Thymus (tissue), 11 donors: ENCODE data around the gene ONECUT1. TPM values are rescaled to one million over a fixed set of nuclear protein-coding genes. Genes with fewer than 3 reads are reported as not detected.

Experiments
- DNase-seq, 9 donors: peaks; one replicate each; pipeline ENCODE4 v3.0.0-alpha.2; 2013; ENCODE audit warnings: low spot score in 9 of 9, low read depth in 6 of 9, missing footprints in 1 of 9
- H3K27ac ChIP-seq, 2 donors: one replicate each; pipeline ENCODE4 v1.5.1; 2013; ENCODE audit warnings: control low read depth in 1 of 2, low read depth in 1 of 2, low read length in 1 of 2, mild to moderate bottlenecking in 1 of 2, moderate library complexity in 1 of 2
- H3K27me3 ChIP-seq, 2 donors: one replicate each; pipeline ENCODE4 v1.5.1; 2013; ENCODE audit warnings: low read length in 1 of 2; ENCODE audit not compliant: control insufficient read depth in 2 of 2, insufficient read depth in 1 of 2
- H3K36me3 ChIP-seq, 2 donors: one replicate each; pipeline ENCODE4 v1.5.1; 2013; ENCODE audit warnings: low read length in 1 of 2, mild to moderate bottlenecking in 1 of 2, moderate library complexity in 1 of 2; ENCODE audit not compliant: control insufficient read depth in 2 of 2, insufficient read depth in 2 of 2
- H3K4me1 ChIP-seq, 2 donors: one replicate each; pipeline ENCODE4 v1.5.1; 2013; ENCODE audit warnings: low read length in 2 of 2; ENCODE audit not compliant: control insufficient read depth in 2 of 2, insufficient read depth in 2 of 2
- H3K4me3 ChIP-seq, 2 donors: one replicate each; pipeline ENCODE4 v1.5.1; 2013; ENCODE audit warnings: low read length in 2 of 2, control low read depth in 1 of 2, mild to moderate bottlenecking in 1 of 2
- H3K9me3 ChIP-seq, 2 donors: one replicate each; pipeline ENCODE4 v1.5.1; 2013; ENCODE audit warnings: low read length in 1 of 2, mild to moderate bottlenecking in 1 of 2; ENCODE audit not compliant: control insufficient read depth in 2 of 2, insufficient read depth in 1 of 2
- WGBS: extraction: QIAGEN DNeasy Blood & Tissue Kit; methylation state at CpG from one replicate; pipeline ENCODE4 v1.1.7; 2013; 5-methylcytosine and 5-hydroxymethylcytosine counted together
- polyA plus RNA-seq: library from polyadenylated mRNA; stranded (reverse); fragments of 200-250 nt; gene quantifications from one replicate; pipeline ENCODE4 v1.2.3, GENCODE V29; 2013
- total RNA-seq: library from RNA; stranded (reverse); fragments of 120-200 nt; gene quantifications from one replicate; pipeline ENCODE4 v1.2.4, GENCODE V29; 2013
- donor health status: healthy.

Gene ONECUT1
- total and polyA plus RNA-seq, 2 donors: 0.05 TPM; not detected in 1

DNA sequence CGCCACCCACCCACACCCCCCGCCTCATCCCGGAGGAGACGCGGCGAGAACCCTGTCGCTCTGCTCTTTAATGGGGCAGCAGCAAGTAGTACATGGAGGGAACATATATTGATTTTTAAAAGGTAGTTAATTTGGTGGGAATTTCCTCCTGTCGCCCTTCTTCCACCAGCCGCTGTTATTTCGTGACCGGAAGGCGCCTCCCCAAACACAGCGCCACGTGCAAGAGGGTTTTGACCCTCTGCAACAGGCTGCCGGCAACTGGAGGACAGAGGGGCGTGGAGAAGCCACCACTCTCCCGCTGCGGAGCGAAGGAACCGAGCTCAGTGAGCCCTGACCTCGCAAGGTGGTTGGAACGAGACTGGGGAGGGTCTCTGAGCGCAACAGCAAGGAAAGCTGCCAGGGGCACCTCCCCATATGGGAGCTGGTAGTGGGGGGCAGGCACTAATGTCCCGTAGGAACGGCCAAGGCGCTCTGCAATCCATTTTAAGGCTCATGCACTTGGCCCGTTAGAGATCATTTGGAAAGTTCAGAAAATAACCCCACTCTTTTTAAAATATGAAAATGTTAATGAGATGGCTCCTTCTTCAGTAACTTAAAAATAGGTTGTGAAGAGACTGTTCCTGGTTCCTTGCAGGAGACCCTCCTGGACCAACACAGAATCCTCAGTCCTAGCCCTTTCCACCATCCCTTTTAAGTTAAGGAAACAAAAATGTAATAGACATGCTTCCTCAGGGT is 4.3 kb downstream of the ONECUT1 start:
- 7% methylated on average over 27 of the region's 27 CpGs for WGBS
- Histone ChIP-seq H3K36me3 (no peaks in the 10 kb centered on the region), H3K27ac (no peak overlapping the region), H3K9me3 (peaks cover under 1 to 1% of the 10 kb centered on the region in 2 donors), H3K27me3 (peaks cover 95 to 96% of the 10 kb centered on the region in 2 donors), H3K4me3 (no peak overlapping the region), H3K4me1 (peaks cover 5 to 9% of the 10 kb centered on the region in 2 donors)
- no peak for DNase-seq

DNA sequence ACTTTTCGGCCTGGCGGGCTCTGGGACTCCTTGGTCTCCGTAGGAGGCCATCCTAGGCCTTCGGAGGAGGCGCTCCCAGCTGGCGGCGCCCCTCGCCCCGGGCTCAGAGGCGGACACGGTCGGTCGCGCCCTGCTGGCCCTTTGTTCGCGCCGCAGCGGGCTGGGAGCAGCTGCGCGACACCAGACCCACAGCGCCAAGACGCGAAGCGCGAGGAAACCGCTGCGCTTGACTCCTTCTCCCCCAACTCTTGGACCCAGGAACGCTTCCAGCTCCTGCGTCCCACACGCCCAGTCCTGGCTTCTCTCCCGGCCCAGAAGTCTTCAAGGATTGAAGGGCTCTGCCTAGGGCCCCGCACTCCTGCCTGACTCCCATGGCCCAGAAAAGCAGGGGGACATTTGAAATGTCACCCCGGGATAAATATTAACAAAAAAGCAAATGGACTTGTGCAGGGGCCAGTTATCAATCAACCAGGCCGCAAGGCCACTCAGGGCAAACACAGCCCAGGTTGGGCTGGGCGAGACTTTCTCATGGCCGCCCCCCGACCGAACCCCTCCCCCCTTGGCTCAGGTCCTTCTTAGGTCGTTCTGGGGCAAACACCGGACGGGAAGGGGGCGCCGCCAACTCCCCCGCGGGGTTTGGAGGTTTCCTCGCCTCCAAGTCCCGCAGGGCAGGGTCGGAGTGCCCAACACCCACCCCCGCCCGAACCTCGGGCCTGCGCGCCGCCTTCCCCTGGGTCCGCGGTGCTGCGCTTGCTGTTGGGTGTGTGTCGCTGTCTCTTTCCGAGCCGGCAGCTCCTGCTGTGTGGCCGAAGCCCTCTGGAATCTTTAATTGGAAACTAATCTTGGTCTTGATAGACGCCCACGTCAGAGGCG is 5.1 kb downstream of the ONECUT1 start:
- Histone ChIP-seq H3K36me3 (no peaks in the 10 kb centered on the region), H3K9me3 (peaks cover 0 to 1% of the 10 kb centered on the region in 2 donors), H3K27ac (no peak overlapping the region), H3K4me1 (peaks cover 4 to 5% of the 10 kb centered on the region in 2 donors), H3K27me3 (peaks cover 89 to 95% of the 10 kb centered on the region in 2 donors), H3K4me3 (no peak overlapping the region)
- DNase-seq: no peak
- WGBS: 6% methylated on average over 64 of the region's 64 CpGs

DNA sequence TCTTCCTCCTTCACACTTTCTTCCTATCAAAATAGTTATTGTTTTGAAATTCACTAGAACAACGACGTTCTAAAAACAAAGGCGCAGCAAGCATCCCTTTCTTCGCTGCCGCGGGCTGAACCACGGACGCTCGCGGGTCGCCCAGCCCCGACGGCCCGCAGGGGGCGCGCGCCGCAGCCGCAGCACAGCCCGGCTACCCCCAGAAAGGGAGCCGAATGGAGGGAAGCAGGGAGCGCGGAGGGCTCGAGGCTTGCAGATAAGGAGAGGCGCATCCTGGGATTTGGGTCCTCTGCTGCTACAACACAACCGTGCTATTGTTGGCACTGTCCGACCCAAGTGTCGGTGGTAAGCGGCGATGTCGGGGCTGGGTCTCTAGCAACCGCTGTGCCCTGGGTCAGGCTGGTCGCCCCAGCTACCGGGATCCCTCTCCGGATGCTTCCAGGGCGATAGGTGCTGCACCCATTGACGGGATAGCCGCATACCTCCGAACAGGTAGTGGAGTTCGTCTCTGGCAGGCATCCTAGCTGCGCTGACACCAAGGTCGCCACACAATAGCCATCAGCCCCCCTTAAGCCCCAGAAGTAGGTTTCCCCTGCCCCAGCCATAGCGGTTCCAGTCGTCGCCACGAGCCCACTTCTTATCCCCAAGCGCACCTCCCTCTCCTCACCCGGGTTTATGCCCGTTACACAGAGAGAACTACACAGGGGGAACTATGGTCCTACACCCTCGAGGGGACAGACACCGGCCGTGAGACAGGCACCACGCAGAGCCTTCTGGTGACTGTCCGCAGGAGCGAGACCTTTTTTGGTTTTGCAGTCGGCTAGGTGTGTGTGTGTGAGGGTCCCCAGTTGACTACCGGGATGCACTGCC is 6.0 kb downstream of the ONECUT1 start:
- WGBS: 4% methylated on average over 57 of the region's 57 CpGs
- Histone ChIP-seq H3K9me3 (no peaks in the 10 kb centered on the region), H3K27ac (no peak overlapping the region), H3K36me3 (no peaks in the 10 kb centered on the region), H3K4me1 (peaks cover 0 to 4% of the 10 kb centered on the region in 2 donors), H3K27me3 (peaks cover 86 to 92% of the 10 kb centered on the region in 2 donors), H3K4me3 (no peak overlapping the region)
- DNase-seq: peak in 3 of 9 donors; percentile 22 to 50 (median 49)

DNA sequence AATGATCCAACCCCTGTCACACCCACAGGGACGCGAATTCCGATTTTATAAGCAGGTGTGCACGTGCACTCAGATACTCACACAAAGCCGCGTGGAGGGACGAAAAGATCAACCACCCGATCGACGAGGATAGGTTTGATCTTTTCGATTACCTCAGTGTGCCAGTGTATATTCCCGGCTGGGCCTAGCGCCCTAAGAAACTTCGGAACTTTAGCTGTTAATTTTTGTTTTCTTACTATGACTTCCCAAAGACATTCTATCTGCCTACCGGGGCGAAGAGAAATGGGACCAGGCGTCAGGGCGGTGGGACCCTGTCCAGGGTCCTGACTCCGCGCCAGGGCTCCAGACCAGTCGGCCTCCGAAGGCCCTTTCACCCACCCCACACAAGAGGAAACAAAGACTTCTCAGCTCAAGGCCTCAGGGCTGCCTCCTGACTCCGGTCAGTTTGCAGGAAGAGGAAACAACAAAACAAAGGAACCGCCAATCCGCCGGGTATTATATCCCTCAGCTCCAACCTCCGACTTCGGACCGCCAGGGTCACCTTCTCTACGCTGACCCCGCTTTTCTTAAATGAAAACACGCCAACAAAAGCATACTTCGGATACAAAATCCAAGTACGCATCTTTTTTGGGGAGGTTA is 6.8 kb downstream of the ONECUT1 start:
- no peak overlapping the region for H3K27ac ChIP-seq
- no peak for DNase-seq
- peaks cover 79 to 87% of the 10 kb centered on the region in 2 donors for H3K27me3 ChIP-seq
- no peak overlapping the region for H3K4me3 ChIP-seq
- whole genome bisulfite sequencing: 12% methylated on average over 34 of the region's 34 CpGs
- no peaks in the 10 kb centered on the region for H3K36me3 ChIP-seq
- H3K9me3 ChIP-seq: no peaks in the 10 kb centered on the region
- peaks cover 0 to 4% of the 10 kb centered on the region in 2 donors for H3K4me1 ChIP-seq

DNA sequence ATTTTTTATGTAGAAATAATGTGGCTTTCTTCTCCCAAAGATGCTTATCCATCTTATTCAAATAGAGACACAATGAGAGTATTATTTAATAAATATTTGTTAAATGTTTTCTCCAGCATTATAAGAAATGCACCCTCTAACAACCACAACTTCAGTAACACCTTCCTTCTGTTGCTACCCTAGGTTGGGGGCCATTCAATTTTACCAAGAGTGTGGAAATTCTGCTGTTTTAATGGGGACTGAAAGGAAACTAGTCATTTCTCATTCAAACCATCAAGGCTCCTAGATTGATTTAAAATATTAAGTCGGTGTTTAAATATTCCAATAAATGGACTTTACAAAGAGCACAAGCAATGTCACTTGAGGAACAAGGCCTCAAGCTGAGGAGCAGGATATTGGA is 7.6 kb downstream of the ONECUT1 start:
- Histone ChIP-seq H3K9me3 (no peaks in the 10 kb centered on the region), H3K27ac (no peak overlapping the region), H3K4me1 (peaks cover 0 to 4% of the 10 kb centered on the region in 2 donors), H3K36me3 (no peaks in the 10 kb centered on the region), H3K27me3 (peaks cover 71 to 80% of the 10 kb centered on the region in 2 donors), H3K4me3 (no peak overlapping the region)
- WGBS: 49% methylated on average over 1 of the region's 1 CpG
- no peak for DNase-seq

DNA sequence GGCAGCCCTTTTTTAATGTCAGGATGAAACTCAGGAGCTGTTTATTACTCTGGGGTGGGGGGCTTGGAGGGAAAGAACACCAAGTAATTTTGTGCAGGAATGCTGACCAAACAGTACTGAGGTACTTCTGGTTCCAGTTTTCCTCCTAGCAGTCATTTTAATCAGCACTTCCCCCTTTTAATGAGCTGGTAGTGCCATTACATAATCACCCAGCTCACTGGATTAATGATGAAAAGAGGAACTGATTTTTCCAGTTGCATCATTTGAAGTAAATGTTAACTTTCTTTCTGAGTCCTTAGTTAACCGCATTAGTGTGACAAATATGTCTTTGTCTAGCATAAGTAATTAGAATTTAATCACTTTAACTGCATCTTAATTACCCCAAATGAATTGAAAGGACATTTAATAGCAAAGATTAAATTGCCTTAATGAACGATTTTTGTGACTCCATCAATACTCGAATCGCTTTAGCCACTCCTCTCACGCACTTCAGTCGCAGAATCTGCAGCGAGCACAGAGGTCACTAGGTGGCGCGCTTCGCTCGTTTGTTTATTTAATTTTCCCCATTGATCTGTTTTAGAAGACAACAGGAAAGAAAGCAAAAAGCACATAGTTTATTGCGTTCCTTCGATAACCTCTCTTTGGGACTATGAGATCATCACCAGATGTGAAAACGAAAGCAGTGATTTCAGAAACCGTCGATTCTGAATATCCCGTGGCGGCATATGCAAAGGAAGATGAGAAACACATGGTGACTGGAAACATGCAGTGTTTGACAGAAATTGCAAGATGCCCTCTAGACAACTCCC is 9.8 kb downstream of the ONECUT1 start:
- Histone ChIP-seq H3K36me3 (no peaks in the 10 kb centered on the region), H3K4me3 (no peak overlapping the region), H3K9me3 (no peaks in the 10 kb centered on the region), H3K27ac (no peak overlapping the region), H3K27me3 (peaks cover 51 to 64% of the 10 kb centered on the region in 2 donors), H3K4me1 (peaks cover 0 to 4% of the 10 kb centered on the region in 2 donors)
- 5% methylated on average over 18 of the region's 18 CpGs for WGBS
- DNase-seq: peak in 8 of 9 donors; percentile 27 to 72 (median 46)

DNA sequence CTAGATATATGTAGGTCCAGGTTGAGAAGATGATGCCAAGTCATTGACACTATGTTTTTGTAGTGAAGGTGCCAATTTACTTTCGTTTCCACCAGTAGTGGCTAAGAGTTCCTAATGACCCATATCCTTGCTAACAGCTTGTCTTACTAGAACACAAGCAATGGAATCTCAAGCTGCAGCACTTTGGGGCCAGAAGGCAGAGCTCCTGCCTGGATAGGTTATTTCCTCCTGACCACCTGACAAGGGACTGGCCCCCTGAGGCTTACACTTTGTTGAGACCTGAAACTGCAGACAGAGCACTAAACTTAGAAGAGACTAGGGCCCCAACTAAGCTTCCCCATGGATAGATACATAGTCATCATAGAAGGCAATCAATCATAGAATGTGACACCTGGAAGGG is 11.7 kb downstream of the ONECUT1 start:
- 84% methylated on average over 1 of the region's 1 CpG for WGBS
- H3K27me3 ChIP-seq: peaks cover 31 to 49% of the 10 kb centered on the region in 2 donors

DNA sequence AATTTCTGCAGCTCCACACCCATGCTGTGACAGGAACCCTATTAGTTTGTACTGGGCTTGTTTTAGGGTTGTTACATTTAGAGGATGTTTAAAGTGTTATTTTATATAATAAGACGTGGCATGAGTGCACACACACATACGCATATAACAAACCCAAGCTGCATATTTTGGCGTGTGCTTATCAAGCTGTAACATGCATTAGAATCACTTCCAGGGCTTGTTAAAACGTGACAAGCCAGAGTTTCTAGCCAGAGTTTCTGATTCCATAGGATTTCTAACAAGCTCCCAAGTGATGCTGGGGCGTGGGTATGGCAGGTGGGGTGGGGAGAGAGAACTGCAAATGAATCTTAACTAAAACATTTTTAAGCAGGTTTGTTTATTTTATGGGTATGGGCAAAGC is 17.4 kb downstream of the ONECUT1 start:
- no peaks in the 10 kb centered on the region for H3K4me1 ChIP-seq
- H3K36me3 ChIP-seq: no peaks in the 10 kb centered on the region
- H3K27ac ChIP-seq: no peak overlapping the region
- H3K4me3 ChIP-seq: no peak overlapping the region
- no peak for DNase-seq
- no peaks in the 10 kb centered on the region for H3K9me3 ChIP-seq
- H3K27me3 ChIP-seq: peaks cover 0 to 17% of the 10 kb centered on the region in 2 donors
- 75% methylated on average over 5 of the region's 5 CpGs for WGBS

More for the DNA sequence above, 11.7 kb downstream of the ONECUT1 start:
- no peak overlapping the region for H3K4me3 ChIP-seq
- H3K4me1 ChIP-seq: peaks cover 0 to 2% of the 10 kb centered on the region in 2 donors
- DNase-seq: no peak
- no peaks in the 10 kb centered on the region for H3K9me3 ChIP-seq
- no peaks in the 10 kb centered on the region for H3K36me3 ChIP-seq
- no peak overlapping the region for H3K27ac ChIP-seq
